ENCODE data around the gene TENT4B.
"Not testable (repeated sequence)": the region's sequence is repeated elsewhere in the genome, so short reads cannot be mapped to it uniquely, and the experiment has no call there.

TENT4B gene

GRCh38 chr16:50154420-50154950 lies 1.4 kb downstream of the TENT4B start:
- peak; percentile 33 for DNase-seq

GRCh38 chr16:50155925-50156324 lies 2.8 kb downstream of the TENT4B start:
- no peak for DNase-seq

- DNase-seq, result no peak
These were observed 3.5 kb downstream of the TENT4B start for GRCh38 chr16:50156590-50156989.

- no peak for DNase-seq
These were observed 7.5 kb downstream of the TENT4B start for GRCh38 chr16:50160495-50161164.

DNA sequence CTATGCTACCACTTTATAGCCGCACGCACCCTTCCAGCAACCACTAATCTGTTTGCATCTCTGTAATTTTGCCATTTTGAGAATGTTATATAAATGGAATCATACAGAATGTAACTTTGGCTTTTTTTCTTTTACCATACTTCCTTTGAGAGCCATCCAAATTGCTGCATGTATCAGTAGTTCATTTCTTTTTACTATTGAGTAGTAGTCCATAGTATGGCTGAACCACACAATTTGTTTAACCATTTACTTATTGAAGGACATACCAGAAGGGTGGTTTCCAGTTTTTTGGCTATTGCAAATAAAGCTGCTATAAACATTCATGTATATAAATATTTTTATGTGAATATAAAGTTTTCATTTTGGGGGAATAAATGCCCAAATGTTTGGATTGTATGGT lies 8.8 kb downstream of the TENT4B start:
- no peak for DNase-seq

GRCh38 chr16:50165473-50165872 lies 12.4 kb downstream of the TENT4B start:
- no peak for DNase-seq

- no peak for DNase-seq
These were observed 13.7 kb downstream of the TENT4B start for GRCh38 chr16:50166511-50167500.

GRCh38 chr16:50167556-50167955 lies 14.4 kb downstream of the TENT4B start:
- no peak for DNase-seq

DNA sequence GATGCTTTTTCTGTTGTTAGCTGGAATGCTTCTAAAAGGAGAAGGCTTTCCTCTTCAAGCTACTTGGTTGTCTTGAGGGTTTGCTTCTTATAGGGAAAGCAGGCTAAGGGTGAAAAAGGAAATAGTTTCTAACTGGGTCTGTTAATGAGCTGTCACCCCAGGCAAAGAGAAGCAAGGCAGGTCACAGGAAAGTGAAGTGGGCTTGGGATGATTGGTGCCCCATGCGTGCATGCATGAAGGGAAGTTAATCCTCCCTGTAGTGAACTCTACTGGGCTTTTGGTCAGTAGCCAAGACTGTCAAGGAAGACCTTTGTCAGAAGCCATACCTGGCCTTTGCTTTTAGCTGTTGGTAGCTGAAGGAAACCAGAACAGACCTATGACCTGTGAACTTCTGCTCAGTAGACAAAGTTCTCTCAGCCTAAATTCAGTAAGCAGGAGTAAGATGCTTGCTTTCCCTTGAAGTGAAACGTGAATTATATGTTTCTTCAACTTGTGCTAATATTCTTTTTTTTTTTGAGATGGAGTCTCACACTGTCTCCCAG lies 16.5 kb downstream of the TENT4B start:
- no peak for DNase-seq

DNA sequence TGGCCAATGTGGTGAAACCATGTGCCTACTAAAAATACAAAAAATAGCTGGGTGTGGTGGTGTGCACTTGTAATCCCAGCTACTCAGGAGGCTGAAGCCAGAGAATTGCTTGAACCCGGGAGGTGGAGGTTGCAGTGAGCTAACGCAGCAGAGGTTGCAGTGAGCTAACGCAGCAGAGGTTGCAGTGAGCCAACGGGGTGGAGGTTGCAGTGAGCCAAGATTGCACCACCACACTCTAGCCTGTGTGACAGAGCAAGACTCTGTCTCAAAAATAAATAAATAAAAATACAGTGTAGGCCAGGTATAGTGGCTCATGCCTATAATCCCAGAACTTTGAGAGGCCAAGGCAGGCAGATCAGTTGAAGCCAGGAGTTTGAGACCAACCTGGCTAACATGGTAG lies 18.7 kb downstream of the TENT4B start:
- not testable (repeated sequence) for DNase-seq

- no peak for DNase-seq
These were observed 19.3 kb downstream of the TENT4B start for GRCh38 chr16:50172195-50172922.

- no peak for DNase-seq
These were observed 20.2 kb downstream of the TENT4B start for GRCh38 chr16:50173316-50173715.

- DNase-seq, result no peak
These were observed 25.4 kb downstream of the TENT4B start for GRCh38 chr16:50178491-50178941.

GRCh38 chr16:50182441-50182840 lies 29.3 kb downstream of the TENT4B start:
- no peak for DNase-seq

- no peak for DNase-seq
These were observed 30.2 kb downstream of the TENT4B start for GRCh38 chr16:50183316-50183715.

GRCh38 chr16:50185005-50185505 lies 31.9 kb downstream of the TENT4B start:
- DNase-seq, result peak; percentile 13

- no peak for DNase-seq
These were observed 35.6 kb downstream of the TENT4B start for GRCh38 chr16:50188619-50189136.

DNA sequence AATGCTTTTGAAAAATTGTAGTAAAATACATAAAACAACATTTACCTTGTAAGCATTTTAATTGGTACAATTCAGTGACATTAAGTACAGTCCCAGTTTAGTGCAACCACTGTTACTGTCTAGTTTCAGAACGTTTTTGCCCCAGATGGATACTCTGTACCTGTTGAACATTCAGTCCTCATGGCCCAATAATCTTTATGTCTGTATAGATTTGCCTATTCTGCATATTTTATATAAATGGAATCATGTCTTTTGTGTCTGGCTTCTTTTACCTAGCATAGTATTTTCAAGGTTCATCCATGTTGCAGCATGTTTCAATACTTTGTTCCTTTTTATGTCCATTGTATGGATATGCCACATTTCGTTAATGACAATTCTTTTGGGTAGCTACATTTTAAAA lies 37.2 kb downstream of the TENT4B start:
- no peak for DNase-seq

DNA sequence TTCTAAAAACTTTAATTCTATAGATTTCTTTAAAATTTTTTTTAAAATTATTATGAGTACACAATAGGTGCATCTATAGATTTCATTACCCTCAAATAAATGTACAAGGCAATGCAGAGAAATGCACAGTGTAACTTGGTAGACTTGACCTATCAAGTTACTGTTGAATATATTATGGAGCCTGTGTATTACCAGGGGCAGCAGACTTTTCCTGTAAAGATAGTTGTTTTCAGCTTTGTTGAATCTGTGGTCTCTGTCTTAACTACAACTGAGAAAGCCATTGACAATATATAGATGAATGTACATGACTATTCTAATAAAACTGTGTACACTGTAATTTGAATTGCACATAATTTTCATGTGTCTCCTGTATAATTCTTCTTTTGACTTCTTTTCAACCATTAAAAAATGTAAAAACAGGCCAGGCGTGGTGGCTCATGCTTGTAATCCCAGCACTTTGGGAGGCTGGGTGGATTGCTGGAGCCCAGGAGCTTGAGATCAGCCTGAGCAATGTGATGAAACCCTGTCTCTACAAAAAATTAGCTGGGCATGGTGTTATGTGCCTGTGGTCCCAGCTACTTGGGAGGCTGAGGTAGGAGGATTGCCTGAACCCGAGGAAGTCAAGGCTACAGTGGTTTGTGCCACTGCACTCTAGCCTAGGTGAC lies 39.4 kb downstream of the TENT4B start:
- DNase-seq, result no peak

GRCh38 chr16:50193594-50193993 lies 40.5 kb downstream of the TENT4B start:
- no peak for DNase-seq

- no peak for DNase-seq
These were observed 42.2 kb downstream of the TENT4B start for GRCh38 chr16:50195276-50195675.
